GM23248 (cell line): ENCODE results near the gene REPIN1.

Experiments
- EZH2 ChIP-seq: fragments of 200-600 bp; sonication (generic); IDR thresholded peaks from 2 replicates; pipeline ENCODE4 v1.6.1; 2018; ENCODE audit warnings: antibody characterized with exemption, mild to moderate bottlenecking; ENCODE audit not compliant: insufficient read depth, poor library complexity, severe bottlenecking
- EZH2phosphoT487 ChIP-seq: fragments of 200-600 bp; sonication (generic); IDR thresholded peaks from 2 replicates; pipeline ENCODE4 v1.6.1; 2018; ENCODE audit warnings: antibody characterized with exemption, moderate library complexity, mild to moderate bottlenecking, low read depth; ENCODE audit not compliant: insufficient read depth

DNA sequence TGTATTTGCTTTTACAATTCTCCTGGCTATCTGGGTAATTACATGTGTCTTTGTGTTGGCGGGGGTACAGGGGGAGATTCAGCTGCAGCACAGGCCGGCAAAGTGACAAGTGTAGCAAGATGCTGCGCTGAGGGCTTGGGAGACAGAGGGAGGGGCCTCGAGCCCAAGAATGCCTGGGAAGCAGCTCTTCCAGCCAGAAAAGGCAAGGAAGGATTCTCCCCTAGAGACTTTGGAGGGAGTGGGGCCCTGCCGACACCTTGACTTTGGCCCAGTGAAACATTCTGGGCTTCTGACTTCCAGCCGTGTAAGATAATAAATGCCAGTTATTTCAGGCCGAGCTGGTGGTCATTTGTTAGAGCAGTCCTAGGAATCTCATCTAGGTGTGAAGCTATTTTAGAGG is 7.2 kb upstream of the REPIN1 start:
- TF ChIP-seq EZH2 (no peak), EZH2phosphoT487 (no peak)
